NCI-H1436 treated with DMSO at 0.1 percent for 48 hours (cell line): ENCODE data around the gene PXK.
"Not testable (repeated sequence)": the region's sequence is repeated elsewhere in the genome, so short reads cannot be mapped to it uniquely, and the experiment has no call there.

ENCODE experiments used
- DNase-seq: peaks from one replicate; lab custom pipeline; 2025; lab: John Stamatoyannopoulos, UW

PXK gene

GRCh38 chr3:58332575-58333188 is at the start of gene PXK:
Gene PXK, plus strand, starts transcription at chr3:58332892. Its CDS starts 97 bp downstream, at chr3:58332989.
- DNase-seq, result no peak

- no peak for DNase-seq
Measured at GRCh38 chr3:58285334-58285733, 47.4 kb upstream of the PXK start.

- no peak for DNase-seq
Measured at GRCh38 chr3:58287354-58287753, 45.3 kb upstream of the PXK start.

- DNase-seq, result no peak
Measured at GRCh38 chr3:58288011-58288728, 44.5 kb upstream of the PXK start.

GRCh38 chr3:58288964-58289613 is 43.6 kb upstream of the PXK start:
- not testable (repeated sequence) for DNase-seq

GRCh38 chr3:58290446-58290845 is 42.2 kb upstream of the PXK start:
- not testable (repeated sequence) for DNase-seq

GRCh38 chr3:58291671-58292338 is 40.9 kb upstream of the PXK start:
- DNase-seq, result no peak

GRCh38 chr3:58292866-58293265 is 39.8 kb upstream of the PXK start:
- no peak for DNase-seq

- no peak for DNase-seq
Measured at GRCh38 chr3:58293516-58293915, 39.2 kb upstream of the PXK start.

GRCh38 chr3:58296269-58296668 is 36.4 kb upstream of the PXK start:
- DNase-seq, result no peak

GRCh38 chr3:58296843-58297242 is 35.8 kb upstream of the PXK start:
- no peak for DNase-seq

- no peak for DNase-seq
Measured at GRCh38 chr3:58298190-58298589, 34.5 kb upstream of the PXK start.

- DNase-seq, result no peak
Measured at GRCh38 chr3:58299075-58299474, 33.6 kb upstream of the PXK start.

- no peak for DNase-seq
Measured at GRCh38 chr3:58299839-58300516, 32.7 kb upstream of the PXK start.

- DNase-seq, result peak; percentile 53
Measured at GRCh38 chr3:58305882-58306711, 26.6 kb upstream of the PXK start, which contains the start of the genes HTD2 and RPP14. Gene HTD2, plus strand, starts transcription at chr3:58306520. Its CDS starts 11,094 bp downstream, at chr3:58317614. Gene RPP14, plus strand, starts transcription at chr3:58306245. Its CDS starts 4,085 bp downstream, at chr3:58310330.

- DNase-seq, result no peak
Measured at GRCh38 chr3:58307639-58308215, 25.0 kb upstream of the PXK start.

GRCh38 chr3:58308728-58309127 is 24.0 kb upstream of the PXK start:
- DNase-seq, result no peak

- DNase-seq, result no peak
Measured at GRCh38 chr3:58317811-58318210, 14.9 kb upstream of the PXK start.

GRCh38 chr3:58321791-58322190 is 10.9 kb upstream of the PXK start:
- no peak for DNase-seq

GRCh38 chr3:58322793-58323192 is 9.9 kb upstream of the PXK start:
- no peak for DNase-seq
